Cardiac septum (tissue), 1 donor: ENCODE results near the gene SMIM28. TPM values are rescaled to one million over a fixed set of nuclear protein-coding genes. Genes with fewer than 3 reads are reported as not detected.
"Not testable (repeated sequence)": the region's sequence is repeated elsewhere in the genome, so short reads cannot be mapped to it uniquely, and the experiment has no call there.

ENCODE experiments used
- DNase-seq: peaks from one replicate; pipeline ENCODE4 v3.0.0-alpha.2; 2020; ENCODE audit warnings: low spot score
- intact Hi-C: fragments of 100-400 bp; cut with DNase I; formaldehyde crosslinking; loops from one replicate; pipeline ENCODE4 v1.14.0; 2022
- long read RNA-seq: library from polyadenylated mRNA; unstranded; transcript quantifications from one replicate; pipeline ENCODE4 v2.0.0, GENCODE V29; 2021
- total RNA-seq: library from RNA; stranded (reverse); fragmentation: NEBNext Ultra II Directional; extraction: Animal tissue kit (Norgen Biotek cat#: 25700); gene quantifications from one replicate; pipeline ENCODE4 v1.2.1, GENCODE V29; 2021
- donor health status: DM: no; HTN: no; CAD: no.

SMIM28 gene
- not detected for total RNA-seq
- long read RNA-seq = 0 reads

GRCh38 chr6:138377844-138378243 is at the start of gene SMIM28:
Gene SMIM28, plus strand, starts transcription at chr6:138377905. Its CDS starts 168 bp downstream, at chr6:138378073.
- DNase-seq = no peak
- intact Hi-C loops = no loop called here

- intact Hi-C loops = no loop called here
- DNase-seq = no peak
Measured at GRCh38 chr6:138328210-138328609, 49.5 kb upstream of the SMIM28 start.

- DNase-seq = no peak
- intact Hi-C loops = no loop called here
Measured at GRCh38 chr6:138330763-138331162, 46.9 kb upstream of the SMIM28 start.

- DNase-seq = no peak
- intact Hi-C loops = no loop called here
Measured at GRCh38 chr6:138331444-138331843, 46.3 kb upstream of the SMIM28 start.

GRCh38 chr6:138331984-138332383 is 45.7 kb upstream of the SMIM28 start:
- intact Hi-C loops = no loop called here
- DNase-seq = no peak

GRCh38 chr6:138334000-138334399 is 43.7 kb upstream of the SMIM28 start:
- no peak for DNase-seq
- intact Hi-C loops = no loop called here

- intact Hi-C loops = no loop called here
Measured at GRCh38 chr6:138334963-138335362, 42.7 kb upstream of the SMIM28 start.

GRCh38 chr6:138336221-138336620 is 41.5 kb upstream of the SMIM28 start:
- DNase-seq = no peak
- intact Hi-C loops = no loop called here

More at GRCh38 chr6:138334963-138335362, 42.7 kb upstream of the SMIM28 start:
- DNase-seq = no peak

- DNase-seq = no peak
- intact Hi-C loops = no loop called here
Measured at GRCh38 chr6:138337076-138337475, 40.6 kb upstream of the SMIM28 start.

- DNase-seq = no peak
Measured at GRCh38 chr6:138339024-138339423, 38.7 kb upstream of the SMIM28 start.

GRCh38 chr6:138341176-138341575 is 36.5 kb upstream of the SMIM28 start:
- no peak for DNase-seq

More at GRCh38 chr6:138339024-138339423, 38.7 kb upstream of the SMIM28 start:
- intact Hi-C loops = no loop called here

GRCh38 chr6:138343112-138343511 is 34.6 kb upstream of the SMIM28 start:
- no peak for DNase-seq
- intact Hi-C loops = no loop called here

More at GRCh38 chr6:138341176-138341575, 36.5 kb upstream of the SMIM28 start:
- intact Hi-C loops = no loop called here

- intact Hi-C loops = no loop called here
- no peak for DNase-seq
Measured at GRCh38 chr6:138345565-138346285, 32.0 kb upstream of the SMIM28 start.

- DNase-seq = no peak
- intact Hi-C loops = no loop called here
Measured at GRCh38 chr6:138346302-138347195, 31.2 kb upstream of the SMIM28 start.

GRCh38 chr6:138347864-138348263 is 29.8 kb upstream of the SMIM28 start:
- DNase-seq = no peak
- intact Hi-C loops = no loop called here

- DNase-seq = no peak
- intact Hi-C loops = no loop called here
Measured at GRCh38 chr6:138349891-138350290, 27.8 kb upstream of the SMIM28 start.

GRCh38 chr6:138357928-138358327 is 19.8 kb upstream of the SMIM28 start:
- intact Hi-C loops = no loop called here
- no peak for DNase-seq

GRCh38 chr6:138368684-138369083 is 9.0 kb upstream of the SMIM28 start:
- DNase-seq, intact Hi-C loops: not testable (repeated sequence)

GRCh38 chr6:138370631-138371451 is 6.9 kb upstream of the SMIM28 start:
- intact Hi-C loops = no loop called here
- no peak for DNase-seq

- intact Hi-C loops = no loop called here
- no peak for DNase-seq
Measured at GRCh38 chr6:138371452-138371711, 6.3 kb upstream of the SMIM28 start.
